OCI-LY3 (cell line): Measurements from ENCODE around the gene MARF1.

Experiments
- H2AFZ ChIP-seq: fragments of 200-600, 300-600 bp; shearing (Covaris generic); 2 replicates; pipeline ENCODE4 v1.6.0; 2014; ENCODE audit warnings: antibody characterized with exemption, low read depth, low read length
- H3K27ac ChIP-seq: fragments of 200-600, 300-600 bp; sonication (generic); 2 replicates; pipeline ENCODE4 v1.5.1; 2014; ENCODE audit warnings: mild to moderate bottlenecking, low read length, moderate library complexity, mixed read lengths
- H3K27me3 ChIP-seq: fragments of 200-600, 300-600 bp; sonication (generic); 2 replicates; pipeline ENCODE4 v1.6.1; 2014; ENCODE audit warnings: low read depth, low read length, mixed read lengths
- H3K36me3 ChIP-seq: fragments of 200-600, 300-600 bp; sonication (generic); replicated peaks from 2 replicates; pipeline ENCODE3; 2014; ENCODE audit warnings: low read depth, low read length, mixed read lengths
- H3K4me1 ChIP-seq: fragments of 300-600, 200-600 bp; sonication (generic); 2 replicates; pipeline ENCODE4 v1.6.1; 2014; ENCODE audit warnings: low read length, mixed read lengths
- H3K4me2 ChIP-seq: fragments of 200-600, 300-600 bp; sonication (generic); 2 replicates; pipeline ENCODE4 v1.6.1; 2014; ENCODE audit warnings: low read length, mixed read lengths
- H3K4me3 ChIP-seq: fragments of 300-600, 200-600 bp; sonication (generic); 2 replicates; pipeline ENCODE4 v1.5.1; 2014; ENCODE audit warnings: antibody characterized with exemption, mild to moderate bottlenecking, low read length, moderate library complexity
- H3K79me2 ChIP-seq: fragments of 300-600, 200-600 bp; shearing (Covaris generic); 2 replicates; pipeline ENCODE4 v1.6.1; 2014; ENCODE audit warnings: mild to moderate bottlenecking, low read length, mixed read lengths
- H3K9ac ChIP-seq: fragments of 300-600, 200-600 bp; shearing (Covaris generic); 2 replicates; pipeline ENCODE4 v1.6.0; 2014; ENCODE audit warnings: mild to moderate bottlenecking, low read length, moderate library complexity
- H3K9me3 ChIP-seq: fragments of 200-600, 300-600 bp; shearing (Covaris generic); 2 replicates; pipeline ENCODE4 v1.6.1; 2014; ENCODE audit warnings: low read length, mixed read lengths; ENCODE audit not compliant: insufficient read depth
- H4K20me1 ChIP-seq: fragments of 200-600, 300-600 bp; sonication (generic); 2 replicates; pipeline ENCODE4 v1.6.1; 2016; ENCODE audit warnings: low read length, mixed read lengths; ENCODE audit not compliant: insufficient read depth
- EZH2phosphoT487 ChIP-seq: fragments of 200-600 bp; shearing (Covaris generic); IDR thresholded peaks from 2 replicates; pipeline ENCODE4 v1.6.1; 2018; ENCODE audit warnings: antibody characterized with exemption, mixed run types, low read depth
- TF ChIP-seq, protein P1 (sequence below): fragments of 200-600, 300-600 bp; sonication (generic); IDR thresholded peaks from 2 replicates; pipeline ENCODE4 v1.5.1; 2014; ENCODE audit warnings: antibody characterized with exemption, low read length, low read depth

The MARF1 gene

DNA sequence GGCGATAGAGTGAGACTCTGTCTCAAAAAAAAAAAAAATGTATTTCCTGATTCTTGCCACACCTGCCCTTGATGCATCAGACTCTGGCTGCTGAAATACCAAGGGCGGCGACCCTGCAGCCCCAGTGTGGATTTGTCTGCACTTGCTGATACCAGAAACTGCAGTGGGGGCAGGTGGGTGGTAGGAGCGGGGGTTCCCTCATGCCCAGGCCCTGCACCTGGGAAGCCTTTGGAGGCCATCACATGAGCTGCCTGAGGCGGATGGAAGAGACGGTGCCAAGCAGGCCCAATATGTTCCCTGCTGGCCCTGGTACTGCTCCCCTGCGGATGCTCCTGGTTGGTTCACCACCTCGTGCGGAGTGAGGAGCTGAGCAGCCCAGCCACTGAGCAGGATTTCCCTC, 50.6 kb downstream of the MARF1 start:
- Histone ChIP-seq H3K27ac (peak overlapping the region; percentile 56), H3K79me2 (no peaks in the 10 kb centered on the region)

DNA sequence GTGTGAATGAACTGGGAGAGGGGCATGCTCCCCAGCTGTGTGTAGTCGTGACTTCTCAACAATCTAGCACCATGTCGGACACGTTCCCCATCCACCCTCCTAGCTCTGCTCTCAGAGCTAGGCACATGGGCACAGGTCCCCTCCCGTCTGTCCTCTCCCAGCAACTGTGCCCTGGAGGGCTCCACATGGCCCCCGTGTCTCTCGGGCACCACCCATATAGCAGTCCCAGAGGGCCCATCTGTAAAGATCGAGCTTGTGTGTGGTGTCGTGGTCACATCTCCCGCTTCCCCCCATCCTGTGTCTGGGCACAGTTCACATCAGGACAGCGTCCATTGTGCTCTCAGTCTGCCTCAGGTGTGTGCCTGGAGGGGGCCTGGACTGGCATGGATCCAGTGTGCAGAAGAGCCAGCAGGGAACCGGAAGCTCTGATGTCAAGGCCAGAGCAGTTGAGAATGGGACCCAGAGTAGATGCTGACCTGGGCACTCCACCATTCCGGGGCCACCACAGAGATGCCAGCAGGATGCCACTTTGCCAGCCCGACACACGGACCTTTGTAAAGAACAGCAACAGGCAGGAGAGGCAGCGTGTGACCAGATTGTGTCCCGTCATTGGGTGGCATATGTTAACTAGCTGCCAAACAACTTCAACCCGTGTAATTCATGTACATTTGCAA, 55.7 kb downstream of the MARF1 start:
- Histone ChIP-seq H2AFZ (no peak overlapping the region), H3K9ac (no peak overlapping the region), H3K4me2 (no peak overlapping the region), H4K20me1 (no peaks in the 10 kb centered on the region), H3K4me3 (no peak overlapping the region), H3K79me2 (no peaks in the 10 kb centered on the region), H3K4me1 (peaks cover 23% of the 10 kb centered on the region), H3K27me3 (no peaks in the 10 kb centered on the region), H3K36me3 (peaks cover 49% of the 10 kb centered on the region), H3K27ac (no peak overlapping the region), H3K9me3 (peaks cover 22% of the 10 kb centered on the region)
- TF ChIP-seq, protein P1, sequence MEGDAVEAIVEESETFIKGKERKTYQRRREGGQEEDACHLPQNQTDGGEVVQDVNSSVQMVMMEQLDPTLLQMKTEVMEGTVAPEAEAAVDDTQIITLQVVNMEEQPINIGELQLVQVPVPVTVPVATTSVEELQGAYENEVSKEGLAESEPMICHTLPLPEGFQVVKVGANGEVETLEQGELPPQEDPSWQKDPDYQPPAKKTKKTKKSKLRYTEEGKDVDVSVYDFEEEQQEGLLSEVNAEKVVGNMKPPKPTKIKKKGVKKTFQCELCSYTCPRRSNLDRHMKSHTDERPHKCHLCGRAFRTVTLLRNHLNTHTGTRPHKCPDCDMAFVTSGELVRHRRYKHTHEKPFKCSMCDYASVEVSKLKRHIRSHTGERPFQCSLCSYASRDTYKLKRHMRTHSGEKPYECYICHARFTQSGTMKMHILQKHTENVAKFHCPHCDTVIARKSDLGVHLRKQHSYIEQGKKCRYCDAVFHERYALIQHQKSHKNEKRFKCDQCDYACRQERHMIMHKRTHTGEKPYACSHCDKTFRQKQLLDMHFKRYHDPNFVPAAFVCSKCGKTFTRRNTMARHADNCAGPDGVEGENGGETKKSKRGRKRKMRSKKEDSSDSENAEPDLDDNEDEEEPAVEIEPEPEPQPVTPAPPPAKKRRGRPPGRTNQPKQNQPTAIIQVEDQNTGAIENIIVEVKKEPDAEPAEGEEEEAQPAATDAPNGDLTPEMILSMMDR, result no peak
- no peak for TF ChIP-seq EZH2phosphoT487

More for the DNA sequence above, 50.6 kb downstream of the MARF1 start:
- H2AFZ ChIP-seq, result no peak overlapping the region
- H3K27me3 ChIP-seq, result no peaks in the 10 kb centered on the region
- no peaks in the 10 kb centered on the region for H4K20me1 ChIP-seq
- H3K9ac ChIP-seq, result peak overlapping the region; percentile 25; the same call in 1 of the 2 replicates
- TF ChIP-seq EZH2phosphoT487, result no peak
- TF ChIP-seq, protein P1, result no peak
- peaks cover 5% of the 10 kb centered on the region; the same call in 1 of the 2 replicates for H3K9me3 ChIP-seq
- peaks cover 68% of the 10 kb centered on the region for H3K36me3 ChIP-seq
- H3K4me3 ChIP-seq, result no peak overlapping the region
- H3K4me2 ChIP-seq, result peak overlapping the region; percentile 27
- H3K4me1 ChIP-seq, result peaks cover 27% of the 10 kb centered on the region

DNA sequence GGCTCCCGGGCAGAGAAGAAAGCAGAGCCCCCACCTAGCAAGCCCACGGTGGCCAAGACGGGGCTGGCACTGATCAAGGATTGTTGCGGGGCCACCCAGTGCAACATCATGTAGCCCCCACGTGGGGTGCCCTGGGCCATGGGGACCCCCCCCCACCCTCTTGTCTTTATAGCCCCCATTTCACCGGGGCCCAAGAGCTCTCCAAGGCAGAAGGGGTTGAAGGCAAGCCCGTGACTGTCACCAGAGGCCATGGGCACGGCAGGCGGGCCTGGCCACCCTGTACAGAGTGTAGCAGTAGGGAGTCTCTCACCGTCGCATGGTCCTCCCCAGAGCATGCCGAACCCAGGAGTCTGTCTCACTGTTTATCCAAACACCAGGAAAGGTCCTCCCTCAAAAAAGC, 56.2 kb downstream of the MARF1 start:
- no peak overlapping the region for H3K9ac ChIP-seq
- H3K4me2 ChIP-seq, result no peak overlapping the region
- no peak overlapping the region for H2AFZ ChIP-seq
- no peak overlapping the region for H3K27ac ChIP-seq
- no peaks in the 10 kb centered on the region for H3K27me3 ChIP-seq
- peaks cover 22% of the 10 kb centered on the region for H3K9me3 ChIP-seq
- no peak overlapping the region for H3K4me3 ChIP-seq
- peaks cover 49% of the 10 kb centered on the region for H3K36me3 ChIP-seq
- no peaks in the 10 kb centered on the region for H3K79me2 ChIP-seq
- TF ChIP-seq EZH2phosphoT487, result no peak
- TF ChIP-seq, protein P1, result no peak
- H4K20me1 ChIP-seq, result no peaks in the 10 kb centered on the region
- peaks cover 21% of the 10 kb centered on the region for H3K4me1 ChIP-seq

DNA sequence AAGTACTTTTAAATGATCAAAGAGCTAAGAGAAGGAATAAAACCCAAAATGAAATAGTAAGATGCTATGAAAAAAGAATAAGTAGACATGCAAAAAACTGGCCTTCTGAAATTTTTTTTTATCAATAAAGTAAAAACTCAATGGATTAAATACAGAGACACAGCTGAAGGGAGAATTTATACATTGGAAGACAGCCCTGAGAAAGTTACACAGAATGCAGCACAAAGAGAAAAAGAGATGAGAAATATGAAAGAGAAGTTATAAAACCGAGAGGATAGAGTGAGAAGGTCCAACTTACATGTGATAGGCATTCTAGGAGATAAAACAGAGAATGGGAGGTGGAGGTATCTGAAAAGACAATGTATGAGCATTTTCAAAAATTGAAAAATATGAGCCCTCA, 57.0 kb downstream of the MARF1 start:
- no peak overlapping the region for H3K9ac ChIP-seq
- H3K27me3 ChIP-seq, result no peaks in the 10 kb centered on the region
- H3K9me3 ChIP-seq, result peaks cover 22% of the 10 kb centered on the region
- H3K27ac ChIP-seq, result no peak overlapping the region
- H3K4me1 ChIP-seq, result peaks cover 22% of the 10 kb centered on the region
- TF ChIP-seq, protein P1, result no peak
- no peak for TF ChIP-seq EZH2phosphoT487
- H3K79me2 ChIP-seq, result no peaks in the 10 kb centered on the region
- peaks cover 47% of the 10 kb centered on the region for H3K36me3 ChIP-seq
- H3K4me2 ChIP-seq, result no peak overlapping the region
- H3K4me3 ChIP-seq, result no peak overlapping the region
- no peaks in the 10 kb centered on the region for H4K20me1 ChIP-seq
- H2AFZ ChIP-seq, result no peak overlapping the region
